ENCODE results near the gene PHACTR1.

GRCh38 chr6:13327691-13328075 lies 611.1 kb downstream of the PHACTR1 start:
- TF ChIP-seq, protein P1, sequence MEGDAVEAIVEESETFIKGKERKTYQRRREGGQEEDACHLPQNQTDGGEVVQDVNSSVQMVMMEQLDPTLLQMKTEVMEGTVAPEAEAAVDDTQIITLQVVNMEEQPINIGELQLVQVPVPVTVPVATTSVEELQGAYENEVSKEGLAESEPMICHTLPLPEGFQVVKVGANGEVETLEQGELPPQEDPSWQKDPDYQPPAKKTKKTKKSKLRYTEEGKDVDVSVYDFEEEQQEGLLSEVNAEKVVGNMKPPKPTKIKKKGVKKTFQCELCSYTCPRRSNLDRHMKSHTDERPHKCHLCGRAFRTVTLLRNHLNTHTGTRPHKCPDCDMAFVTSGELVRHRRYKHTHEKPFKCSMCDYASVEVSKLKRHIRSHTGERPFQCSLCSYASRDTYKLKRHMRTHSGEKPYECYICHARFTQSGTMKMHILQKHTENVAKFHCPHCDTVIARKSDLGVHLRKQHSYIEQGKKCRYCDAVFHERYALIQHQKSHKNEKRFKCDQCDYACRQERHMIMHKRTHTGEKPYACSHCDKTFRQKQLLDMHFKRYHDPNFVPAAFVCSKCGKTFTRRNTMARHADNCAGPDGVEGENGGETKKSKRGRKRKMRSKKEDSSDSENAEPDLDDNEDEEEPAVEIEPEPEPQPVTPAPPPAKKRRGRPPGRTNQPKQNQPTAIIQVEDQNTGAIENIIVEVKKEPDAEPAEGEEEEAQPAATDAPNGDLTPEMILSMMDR (conservative IDR thresholded peaks at IDR 0.05; ENCODE audit: low read depth, low read length): no peak
- TF ChIP-seq EZH2 (IDR thresholded peaks at IDR 0.05; ENCODE audit: low read length, unreplicated experiment): no peak

Measured in PC-3 (cell line).